Kidney (tissue), 14 donors: ENCODE data around the gene CAPZB. TPM values are rescaled to one million over a fixed set of nuclear protein-coding genes. Genes with fewer than 3 reads are reported as not detected.

ENCODE experiments used
- DNase-seq, 5 donors: peaks; one replicate each; pipeline ENCODE4 v3.0.0-alpha.2; 2013 to 2020
- FAIRE-seq: peaks from 2 replicates; lab custom pipeline; 2012; peaks lifted over from hg19 to GRCh38; lab: Jason Lieb, UNC
- H3K27ac ChIP-seq, 2 donors: one replicate each; pipeline ENCODE4 v1.7.0; 2013; ENCODE audit warnings: low read depth in 2 of 2, low read length in 2 of 2, inconsistent platforms in 1 of 2
- H3K27me3 ChIP-seq: one replicate; pipeline ENCODE4 v1.7.1; 2013; ENCODE audit warnings: low read length, inconsistent platforms; ENCODE audit not compliant: control insufficient read depth, insufficient read depth
- H3K36me3 ChIP-seq, 3 donors: one replicate each; pipeline versions ENCODE4 v1.7.0 to v1.7.1; 2013; ENCODE audit warnings: low read length in 3 of 3, control low read depth in 1 of 3, inconsistent platforms in 1 of 3; ENCODE audit not compliant: insufficient read depth in 3 of 3, control insufficient read depth in 2 of 3
- H3K4me1 ChIP-seq, 3 donors: one replicate each; pipeline versions ENCODE4 v1.7.0 to v1.7.1; 2013; ENCODE audit warnings: low read length in 3 of 3, inconsistent platforms in 1 of 3, low read depth in 1 of 3; ENCODE audit not compliant: control insufficient read depth in 2 of 3, insufficient read depth in 2 of 3
- H3K4me3 ChIP-seq, 3 donors: one replicate each; pipeline versions ENCODE4 v1.7.0 to v1.8.1; 2013; ENCODE audit warnings: low read length in 3 of 3, control low read depth in 1 of 3, inconsistent platforms in 1 of 3
- H3K9ac ChIP-seq, 3 donors: one replicate each; pipeline versions ENCODE4 v1.7.0 to v1.7.1; 2013; ENCODE audit warnings: low read length in 3 of 3, control low read depth in 1 of 3, inconsistent platforms in 1 of 3
- H3K9me3 ChIP-seq, 3 donors: one replicate each; pipeline versions ENCODE4 v1.7.0 to v1.7.1; 2013; ENCODE audit warnings: low read length in 3 of 3, control low read depth in 1 of 3, inconsistent platforms in 1 of 3; ENCODE audit not compliant: control insufficient read depth in 2 of 3, insufficient read depth in 1 of 3
- intact Hi-C: fragments of 100-400 bp; cut with DNase I; formaldehyde crosslinking; loops from one replicate; pipeline ENCODE4 v1.11.1; 2022
- polyA plus RNA-seq: library from polyadenylated mRNA; stranded (reverse); fragments of 350-450 nt; fragmentation: Illumina TruSeq; extraction: RNeasy Lipid Tissue Mini Kit (QIAGEN cat#74804); gene quantifications from one replicate; pipeline ENCODE4 v1.2.3, GENCODE V29; 2014; ENCODE audit warnings: low read depth, low replicate concordance; ENCODE audit not compliant: insufficient read depth
- total RNA-seq: library from RNA; stranded (reverse); fragmentation: NEBNext Ultra II Directional; extraction: Animal tissue kit (Norgen Biotek cat#: 25700); gene quantifications from one replicate; pipeline ENCODE4 v1.2.1, GENCODE V29; 2021
- TF ChIP-seq, protein P1 (sequence below): IDR thresholded peaks from 3 replicates; pipeline ENCODE4 v1.5.1; 2012; ENCODE audit warnings: mild to moderate bottlenecking, moderate library complexity, borderline replicate concordance; ENCODE audit not compliant: insufficient read depth; ENCODE audit errors: extremely low read depth
- donor health status: control.
- donor health status: control.
- donor health status: control.
- donor health status: control.
- donor health status: control.
- donor health status: DM: yes; HTN: yes; CAD: no.
- donor health status: Normal renal cell carcinoma (clear cell type).

CAPZB gene
- total and polyA plus RNA-seq, 2 donors from 2014 or later: 253 to 265 TPM

GRCh38 chr1:19441048-19441780 lies 44.1 kb downstream of the CAPZB start:
- TF ChIP-seq, protein P1, sequence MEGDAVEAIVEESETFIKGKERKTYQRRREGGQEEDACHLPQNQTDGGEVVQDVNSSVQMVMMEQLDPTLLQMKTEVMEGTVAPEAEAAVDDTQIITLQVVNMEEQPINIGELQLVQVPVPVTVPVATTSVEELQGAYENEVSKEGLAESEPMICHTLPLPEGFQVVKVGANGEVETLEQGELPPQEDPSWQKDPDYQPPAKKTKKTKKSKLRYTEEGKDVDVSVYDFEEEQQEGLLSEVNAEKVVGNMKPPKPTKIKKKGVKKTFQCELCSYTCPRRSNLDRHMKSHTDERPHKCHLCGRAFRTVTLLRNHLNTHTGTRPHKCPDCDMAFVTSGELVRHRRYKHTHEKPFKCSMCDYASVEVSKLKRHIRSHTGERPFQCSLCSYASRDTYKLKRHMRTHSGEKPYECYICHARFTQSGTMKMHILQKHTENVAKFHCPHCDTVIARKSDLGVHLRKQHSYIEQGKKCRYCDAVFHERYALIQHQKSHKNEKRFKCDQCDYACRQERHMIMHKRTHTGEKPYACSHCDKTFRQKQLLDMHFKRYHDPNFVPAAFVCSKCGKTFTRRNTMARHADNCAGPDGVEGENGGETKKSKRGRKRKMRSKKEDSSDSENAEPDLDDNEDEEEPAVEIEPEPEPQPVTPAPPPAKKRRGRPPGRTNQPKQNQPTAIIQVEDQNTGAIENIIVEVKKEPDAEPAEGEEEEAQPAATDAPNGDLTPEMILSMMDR: no peak
- FAIRE-seq (no peak), DNase-seq (no peak)
- intact Hi-C loops: no loop called here
- Histone ChIP-seq H3K9ac (no peak overlapping the region), H3K4me1 (peaks cover 9 to 45% (median 42%) of the 10 kb centered on the region in 3 donors), H3K4me3 (no peak overlapping the region), H3K27ac (no peak overlapping the region), H3K9me3 (no peaks in the 10 kb centered on the region), H3K27me3 (no peaks in the 10 kb centered on the region), H3K36me3 (no peaks in the 10 kb centered on the region)

- intact Hi-C loops: no loop called here
- DNase-seq (peak in 1 of 5 donors; percentile 68), FAIRE-seq (no peak)
- H3K27me3 ChIP-seq: no peaks in the 10 kb centered on the region
- TF ChIP-seq, protein P1: no peak
- H3K4me3 ChIP-seq: no peak overlapping the region
- no peak overlapping the region for H3K27ac ChIP-seq
- H3K9ac ChIP-seq: peak overlapping the region in 1 of 3 donors; percentile 0
- peaks cover 9 to 43% (median 43%) of the 10 kb centered on the region in 3 donors for H3K4me1 ChIP-seq
- no peaks in the 10 kb centered on the region for H3K9me3 ChIP-seq
- no peaks in the 10 kb centered on the region for H3K36me3 ChIP-seq
Observed at GRCh38 chr1:19439464-19440171, 45.7 kb downstream of the CAPZB start.

DNA sequence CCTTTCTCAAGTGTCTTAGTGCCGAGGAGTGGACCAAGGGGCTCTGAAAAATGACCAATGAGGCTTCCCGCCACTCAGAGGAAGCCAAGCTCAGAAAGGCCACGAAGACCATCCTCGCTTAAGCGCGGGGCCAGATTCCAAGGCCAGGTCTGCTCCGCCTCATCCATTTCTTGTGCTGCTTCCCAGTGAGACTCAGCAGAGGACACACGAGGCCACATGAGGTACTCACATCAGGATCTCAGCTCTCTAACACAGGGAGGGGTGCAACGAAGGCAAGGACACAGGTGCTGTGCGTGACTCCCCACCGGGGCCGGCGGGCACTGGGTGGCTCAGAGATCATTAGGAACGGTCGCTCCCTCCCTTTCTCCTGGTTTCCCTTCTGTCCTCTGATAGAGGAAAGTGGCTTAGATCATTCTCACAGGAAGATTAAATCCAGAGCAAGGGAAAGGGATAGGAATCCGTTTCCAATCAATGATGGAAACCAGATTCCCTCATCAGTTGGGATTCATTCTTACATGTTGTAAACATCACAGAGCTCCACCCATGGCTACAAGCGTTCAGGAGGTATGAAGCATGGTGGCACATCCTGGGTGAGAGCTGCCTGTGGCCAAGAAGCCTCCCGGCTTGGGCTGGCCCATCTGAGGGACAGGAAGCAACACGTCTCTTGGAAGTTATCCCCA lies 46.7 kb downstream of the CAPZB start:
- Histone ChIP-seq H3K27ac (peak overlapping the region; percentile 47 to 68), H3K4me3 (no peak overlapping the region), H3K4me1 (peaks cover 9 to 46% (median 43%) of the 10 kb centered on the region in 3 donors), H3K9ac (peak overlapping the region in 1 of 3 donors; percentile 7), H3K36me3 (no peaks in the 10 kb centered on the region), H3K27me3 (no peaks in the 10 kb centered on the region), H3K9me3 (no peaks in the 10 kb centered on the region)
- DNase-seq (peak in 1 of 5 donors; percentile 35), FAIRE-seq (no peak)
- TF ChIP-seq, protein P1: no peak
- intact Hi-C loops: no loop called here
